Ascending aorta (tissue), 2 donors: ENCODE data around the gene TST. TPM values are rescaled to one million over a fixed set of nuclear protein-coding genes. Genes with fewer than 3 reads are reported as not detected.

Experiments used
- DNase-seq, 2 donors: peaks; one replicate each; pipeline ENCODE4 v3.0.0-alpha.2; 2019; ENCODE audit warnings: low spot score in 2 of 2
- H3K27ac ChIP-seq, 2 donors: fragments of 200-600 bp; sonication (generic); one replicate each; pipeline ENCODE4 v1.5.1; 2016 to 2017; ENCODE audit warnings: mild to moderate bottlenecking in 1 of 2
- H3K27me3 ChIP-seq: fragments of 200-600 bp; sonication (generic); one replicate; pipeline ENCODE4 v1.5.1; 2017
- H3K36me3 ChIP-seq, 2 donors: fragments of 200-600 bp; sonication (generic); one replicate each; pipeline ENCODE4 v1.5.1; 2016
- H3K4me1 ChIP-seq, 2 donors: fragments of 200-600 bp; sonication (generic); one replicate each; pipeline ENCODE4 v1.5.1; 2016 to 2017; ENCODE audit warnings: mild to moderate bottlenecking in 1 of 2
- H3K4me3 ChIP-seq, 2 donors: fragments of 200-600 bp; sonication (generic); one replicate each; pipeline ENCODE4 v1.5.1; 2016 to 2017; ENCODE audit warnings: mild to moderate bottlenecking in 1 of 2
- H3K9me3 ChIP-seq, 2 donors: fragments of 200-600 bp; sonication (generic); one replicate each; pipeline ENCODE4 v1.5.1; 2016
- intact Hi-C: fragments of 100-400 bp; cut with DNase I; formaldehyde crosslinking; loops from one replicate; pipeline ENCODE4 v1.15.1; 2023
- total RNA-seq: library from RNA; depleted of rRNA; stranded (reverse); fragments of >200 nt; gene quantifications from one replicate; pipeline ENCODE4 v1.1.0, GENCODE V29; 2016
- TF ChIP-seq, protein P1 (sequence below), 3 experiments: fragments of 200-600 bp in 2 of 3; fragments of 450-650 bp in 1 of 3; sonication (generic) in 2 of 3; IDR thresholded peaks; one replicate each; pipeline ENCODE4 v1.5.1; 2016 to 2019; ENCODE audit warnings: antibody characterized with exemption in 3 of 3, mild to moderate bottlenecking in 1 of 3, moderate library complexity in 1 of 3

Gene TST
- total RNA-seq, 1 donor from 2014 or later: 22.7 TPM

DNA sequence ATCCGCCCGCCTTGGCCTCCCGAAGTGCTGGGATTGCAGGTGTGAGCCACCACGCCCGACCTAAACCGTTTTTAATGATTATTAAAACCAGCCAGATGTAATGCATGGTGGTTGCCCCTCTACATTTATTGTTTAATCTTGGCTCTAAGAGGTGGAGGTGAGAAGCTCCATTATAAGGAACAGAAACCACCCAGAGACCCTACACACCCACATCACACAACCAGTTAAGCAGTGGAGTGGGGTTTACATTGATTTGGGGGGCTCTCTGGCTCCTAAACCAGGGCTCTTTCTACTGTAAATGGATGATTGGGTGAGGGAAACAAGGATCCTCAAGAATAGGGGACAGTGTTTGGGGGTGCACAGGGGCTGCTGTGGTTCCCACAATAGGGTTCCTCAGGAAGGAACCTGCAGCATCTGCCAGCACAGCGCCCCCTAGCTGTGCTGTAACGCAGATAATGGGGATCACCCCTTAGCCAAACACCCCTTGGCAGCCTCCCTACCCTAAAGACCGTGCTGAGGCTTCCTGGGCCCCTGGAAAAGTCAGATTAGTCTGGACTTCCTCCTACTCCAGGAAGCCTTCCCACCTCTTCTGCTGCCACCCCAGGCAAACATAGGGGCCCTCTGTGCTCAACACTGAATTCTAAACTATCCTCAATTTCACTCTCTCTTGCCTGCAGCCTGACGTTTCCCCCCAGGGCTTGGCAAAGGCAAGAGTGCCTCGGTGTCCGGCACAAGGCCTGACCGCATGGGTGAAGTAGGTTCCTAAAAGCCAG is 2.6 kb upstream of the TST start:
- TF ChIP-seq, protein P1, sequence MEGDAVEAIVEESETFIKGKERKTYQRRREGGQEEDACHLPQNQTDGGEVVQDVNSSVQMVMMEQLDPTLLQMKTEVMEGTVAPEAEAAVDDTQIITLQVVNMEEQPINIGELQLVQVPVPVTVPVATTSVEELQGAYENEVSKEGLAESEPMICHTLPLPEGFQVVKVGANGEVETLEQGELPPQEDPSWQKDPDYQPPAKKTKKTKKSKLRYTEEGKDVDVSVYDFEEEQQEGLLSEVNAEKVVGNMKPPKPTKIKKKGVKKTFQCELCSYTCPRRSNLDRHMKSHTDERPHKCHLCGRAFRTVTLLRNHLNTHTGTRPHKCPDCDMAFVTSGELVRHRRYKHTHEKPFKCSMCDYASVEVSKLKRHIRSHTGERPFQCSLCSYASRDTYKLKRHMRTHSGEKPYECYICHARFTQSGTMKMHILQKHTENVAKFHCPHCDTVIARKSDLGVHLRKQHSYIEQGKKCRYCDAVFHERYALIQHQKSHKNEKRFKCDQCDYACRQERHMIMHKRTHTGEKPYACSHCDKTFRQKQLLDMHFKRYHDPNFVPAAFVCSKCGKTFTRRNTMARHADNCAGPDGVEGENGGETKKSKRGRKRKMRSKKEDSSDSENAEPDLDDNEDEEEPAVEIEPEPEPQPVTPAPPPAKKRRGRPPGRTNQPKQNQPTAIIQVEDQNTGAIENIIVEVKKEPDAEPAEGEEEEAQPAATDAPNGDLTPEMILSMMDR (IDR thresholded peaks at IDR 0.05): peak; percentile 24 to 63 (median 52)
- DNase-seq: no peak
- Histone ChIP-seq H3K27ac (no peak overlapping the region), H3K27me3 (no peaks in the 10 kb centered on the region), H3K4me3 (no peak overlapping the region), H3K9me3 (no peaks in the 10 kb centered on the region), H3K36me3 (peaks cover 27 to 29% of the 10 kb centered on the region in 2 donors), H3K4me1 (peaks cover 11 to 41% of the 10 kb centered on the region in 2 donors)
- intact Hi-C loops: no loop called here

DNA sequence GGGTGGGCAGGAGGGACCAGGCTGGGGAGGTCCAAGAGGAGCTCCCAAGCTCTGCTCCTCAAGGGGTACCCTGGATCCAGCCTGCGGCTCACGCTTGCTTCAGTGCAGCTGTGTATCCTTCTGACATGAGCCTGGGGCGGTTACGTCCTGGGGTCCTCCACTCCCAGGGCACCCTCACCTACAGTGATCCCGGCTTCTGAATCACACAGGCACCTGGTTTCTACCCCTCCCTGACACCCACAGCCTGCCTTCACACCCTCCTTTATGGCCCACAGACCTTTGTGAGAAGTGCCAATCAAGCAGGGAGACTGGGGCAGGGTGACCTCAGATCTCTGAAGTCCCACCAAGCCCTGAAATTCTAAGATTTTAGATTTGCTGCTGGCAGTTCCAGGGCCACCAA is 1.8 kb upstream of the TST start:
- intact Hi-C loops: no loop called here
- H3K27me3 ChIP-seq: no peaks in the 10 kb centered on the region
- H3K4me3 ChIP-seq: peak overlapping the region in 1 of 2 donors; percentile 88
- no peak overlapping the region for H3K27ac ChIP-seq
- peaks cover 11 to 41% of the 10 kb centered on the region in 2 donors for H3K4me1 ChIP-seq
- TF ChIP-seq, protein P1 (IDR thresholded peaks at IDR 0.05): no peak
- H3K9me3 ChIP-seq: no peaks in the 10 kb centered on the region
- peaks cover 18 to 20% of the 10 kb centered on the region in 2 donors for H3K36me3 ChIP-seq
- DNase-seq: no peak

DNA sequence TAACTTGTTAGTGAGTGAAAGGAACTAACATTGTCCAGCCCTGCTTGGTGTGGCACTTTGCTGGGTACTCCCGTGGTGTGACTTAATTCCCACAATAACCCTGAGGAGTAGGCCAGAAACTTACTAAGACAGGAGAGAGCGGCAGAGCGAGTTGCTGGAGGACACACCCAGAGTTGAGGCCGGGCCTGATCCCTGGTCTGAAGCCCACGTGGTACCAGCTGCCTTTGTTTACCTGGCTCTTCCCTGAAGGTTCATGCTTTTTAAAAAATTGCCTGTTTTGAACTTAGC is 889 bp upstream of the TST start:
- Histone ChIP-seq H3K4me1 (peaks cover 11 to 41% of the 10 kb centered on the region in 2 donors), H3K27ac (peak overlapping the region; percentile 88 to 95), H3K9me3 (no peaks in the 10 kb centered on the region), H3K27me3 (no peaks in the 10 kb centered on the region), H3K36me3 (peaks cover 9 to 11% of the 10 kb centered on the region in 2 donors), H3K4me3 (peak overlapping the region; percentile 88 to 98)
- intact Hi-C loops: no loop called here
- no peak for DNase-seq
- TF ChIP-seq, protein P1 (IDR thresholded peaks at IDR 0.05): no peak

DNA sequence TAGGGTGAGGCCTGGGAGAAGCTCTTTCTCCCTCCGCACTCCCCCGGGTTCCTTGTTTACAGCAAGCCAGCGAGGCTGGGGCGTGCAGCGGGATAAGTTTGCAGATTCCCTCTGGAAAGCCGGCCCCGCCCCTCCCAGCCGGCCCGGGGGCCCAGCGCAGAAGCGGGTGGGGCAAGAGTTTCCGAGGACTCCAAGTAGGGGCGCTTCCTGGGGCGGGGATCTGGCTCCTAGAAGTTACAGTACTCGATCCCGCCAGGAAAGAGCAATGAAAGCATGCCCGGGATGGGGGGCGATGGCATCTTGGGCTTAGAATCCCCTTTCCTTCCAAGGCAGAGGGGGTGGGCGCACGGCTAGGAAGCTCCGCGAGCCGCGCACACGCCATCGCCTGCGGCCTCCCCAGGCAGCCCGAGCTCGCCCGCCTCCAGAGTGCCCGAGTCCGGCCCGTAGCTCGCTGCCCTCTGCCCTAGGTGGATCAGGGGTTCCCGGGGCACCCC is 385 bp downstream of the TST start:
- Histone ChIP-seq H3K27me3 (no peaks in the 10 kb centered on the region), H3K4me1 (peaks cover 11 to 41% of the 10 kb centered on the region in 2 donors), H3K9me3 (no peaks in the 10 kb centered on the region), H3K4me3 (peak overlapping the region; percentile 88 to 98), H3K27ac (peak overlapping the region; percentile 88 to 95), H3K36me3 (no peaks in the 10 kb centered on the region)
- TF ChIP-seq, protein P1 (IDR thresholded peaks at IDR 0.05): no peak
- peak; percentile 19 to 80 for DNase-seq
- intact Hi-C loops: loop anchor here (1.0 to 2.0 kb wide), 3 partner anchors 32 to 242 kb away; partner anchors contain the start of genes IFT27 and KCTD17

DNA sequence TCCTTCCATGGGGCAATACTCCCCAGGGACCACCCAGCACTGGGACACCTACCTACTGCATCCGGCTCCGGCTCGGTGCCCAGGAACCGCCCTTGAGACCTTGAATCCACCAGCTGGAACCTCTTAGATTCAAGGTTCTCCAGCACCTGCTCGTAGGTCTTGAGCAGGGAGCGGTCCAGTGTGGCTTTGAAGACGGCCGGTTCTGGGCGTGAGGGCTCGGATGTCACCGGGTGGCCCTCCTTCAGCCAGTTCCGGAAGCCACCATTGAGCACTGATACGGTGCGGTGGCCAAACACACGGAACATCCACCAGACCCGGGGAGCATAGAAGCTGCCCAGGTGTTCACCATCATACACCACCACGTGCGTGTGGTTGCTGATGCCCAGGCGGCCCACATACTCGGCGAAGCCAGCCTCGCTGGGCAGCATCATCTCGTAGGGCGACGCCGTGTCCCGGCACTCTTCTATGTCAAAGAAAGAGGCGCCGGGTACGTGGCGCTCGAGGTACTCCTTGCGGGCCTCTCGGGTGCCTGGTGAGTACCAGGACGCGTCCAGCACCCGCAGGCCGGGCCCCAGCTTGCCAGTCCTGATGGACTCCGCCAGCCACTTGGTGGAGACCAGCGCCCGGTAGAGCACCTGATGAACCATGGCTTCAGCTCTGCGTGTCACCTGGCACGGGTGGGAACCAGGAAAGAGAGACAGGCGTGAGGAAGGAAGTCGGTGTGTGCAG is 997 bp downstream of the TST start:
- intact Hi-C loops: loop anchor here (2.0 kb wide), 1 partner anchor 241 kb away; the partner anchor contains the start of gene IFT27
- H3K27me3 ChIP-seq: no peaks in the 10 kb centered on the region
- TF ChIP-seq, protein P1 (IDR thresholded peaks at IDR 0.05): no peak
- H3K9me3 ChIP-seq: no peaks in the 10 kb centered on the region
- H3K4me1 ChIP-seq: peaks cover 11 to 39% of the 10 kb centered on the region in 2 donors
- H3K4me3 ChIP-seq: peak overlapping the region; percentile 88 to 98
- H3K27ac ChIP-seq: peak overlapping the region in 1 of 2 donors; percentile 88
- DNase-seq: no peak
- H3K36me3 ChIP-seq: no peaks in the 10 kb centered on the region
